Measurements from ENCODE around the gene CGNL1. TPM values are rescaled to one million over a fixed set of nuclear protein-coding genes. Genes with fewer than 3 reads are reported as not detected.

CGNL1 gene
- total and polyA plus RNA-seq, 10 of the 15 experiments (the other 5 are each of a cell fraction or from before 2014, with no cell fraction given) = under 0.01 to 0.27 (median 0.04) TPM; not detected in 3

GRCh38 chr15:57594479-57594878, 218.2 kb downstream of the CGNL1 start:
- in situ Hi-C loops (cut with MboI) (no loop called here), intact Hi-C loops (cut with micrococcal nuclease; ENCODE audit: unreplicated experiment) (no loop called here)
- H3K9ac ChIP-seq (ENCODE audit: control insufficient read depth, insufficient read depth, low read length) = no peak overlapping the region
- ATAC-seq = no peak
- H2AFZ ChIP-seq (ENCODE audit: control insufficient read depth, low read depth, low read length) = no peak overlapping the region
- no peaks in the 10 kb centered on the region for H3K79me2 ChIP-seq (ENCODE audit: control insufficient read depth, insufficient read depth, low read length)
- H3K27me3 ChIP-seq (replicated peaks in 1 of 2; ENCODE audit: control insufficient read depth in 2 of 2, insufficient read depth in 2 of 2, low read length in 1 of 2) = peaks cover 3 to 9% of the 10 kb centered on the region in 2 experiments
- RAD21 ChIA-PET (ENCODE audit: unreplicated experiment) = no interaction called here
- no peaks in the 10 kb centered on the region for H3K36me3 ChIP-seq (ENCODE audit: control insufficient read depth in 2 of 2, insufficient read depth in 2 of 2, low read length in 1 of 2)
- H3K9me3 ChIP-seq (replicated peaks; ENCODE audit: control insufficient read depth, insufficient read depth, low read length) = no peaks in the 10 kb centered on the region
- POLR2A ChIA-PET = no interaction called here
- no TSS peak for BruUV-seq (replicated peaks)
- CTCF ChIA-PET = no interaction called here
- no peak overlapping the region for H3K27ac ChIP-seq (ENCODE audit: control insufficient read depth, insufficient read depth)
- no peak overlapping the region for H3K4me3 ChIP-seq
- no peak overlapping the region for H3K4me2 ChIP-seq (ENCODE audit: control insufficient read depth, insufficient read depth)
- SMC1A ChIA-PET (ENCODE audit: uncharacterized antibody, unreplicated experiment) = no interaction called here
- H4K20me1 ChIP-seq (ENCODE audit: control insufficient read depth, insufficient read depth) = no peaks in the 10 kb centered on the region
- WGBS (ENCODE audit: insufficient coverage, insufficient replicate concordance, low lambda C conversion rate, missing lambda C conversion rate) = 74% methylated on average over 6 of the region's 6 CpGs
- no peak for FAIRE-seq
- no peaks in the 10 kb centered on the region for H3K4me1 ChIP-seq (ENCODE audit: control insufficient read depth, insufficient read depth, low read length)
- DNase-seq (ENCODE audit: low read depth, low spot score) = no peak
- no peak for TF ChIP-seq POU2F2 (IDR thresholded peaks at IDR 0.05; ENCODE audit: borderline replicate concordance, low read depth, low read length)
- TF ChIP-seq, protein P1, sequence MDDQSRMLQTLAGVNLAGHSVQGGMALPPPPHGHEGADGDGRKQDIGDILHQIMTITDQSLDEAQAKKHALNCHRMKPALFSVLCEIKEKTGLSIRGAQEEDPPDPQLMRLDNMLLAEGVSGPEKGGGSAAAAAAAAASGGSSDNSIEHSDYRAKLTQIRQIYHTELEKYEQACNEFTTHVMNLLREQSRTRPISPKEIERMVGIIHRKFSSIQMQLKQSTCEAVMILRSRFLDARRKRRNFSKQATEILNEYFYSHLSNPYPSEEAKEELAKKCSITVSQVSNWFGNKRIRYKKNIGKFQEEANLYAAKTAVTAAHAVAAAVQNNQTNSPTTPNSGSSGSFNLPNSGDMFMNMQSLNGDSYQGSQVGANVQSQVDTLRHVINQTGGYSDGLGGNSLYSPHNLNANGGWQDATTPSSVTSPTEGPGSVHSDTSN (IDR thresholded peaks at IDR 0.05; ENCODE audit: insufficient replicate concordance, low read depth, low read length) = no peak
- TF ChIP-seq WRNIP1 (IDR thresholded peaks at IDR 0.05; ENCODE audit: borderline replicate concordance, low read depth, low read length) = no peak
- TF ChIP-seq, protein P2, sequence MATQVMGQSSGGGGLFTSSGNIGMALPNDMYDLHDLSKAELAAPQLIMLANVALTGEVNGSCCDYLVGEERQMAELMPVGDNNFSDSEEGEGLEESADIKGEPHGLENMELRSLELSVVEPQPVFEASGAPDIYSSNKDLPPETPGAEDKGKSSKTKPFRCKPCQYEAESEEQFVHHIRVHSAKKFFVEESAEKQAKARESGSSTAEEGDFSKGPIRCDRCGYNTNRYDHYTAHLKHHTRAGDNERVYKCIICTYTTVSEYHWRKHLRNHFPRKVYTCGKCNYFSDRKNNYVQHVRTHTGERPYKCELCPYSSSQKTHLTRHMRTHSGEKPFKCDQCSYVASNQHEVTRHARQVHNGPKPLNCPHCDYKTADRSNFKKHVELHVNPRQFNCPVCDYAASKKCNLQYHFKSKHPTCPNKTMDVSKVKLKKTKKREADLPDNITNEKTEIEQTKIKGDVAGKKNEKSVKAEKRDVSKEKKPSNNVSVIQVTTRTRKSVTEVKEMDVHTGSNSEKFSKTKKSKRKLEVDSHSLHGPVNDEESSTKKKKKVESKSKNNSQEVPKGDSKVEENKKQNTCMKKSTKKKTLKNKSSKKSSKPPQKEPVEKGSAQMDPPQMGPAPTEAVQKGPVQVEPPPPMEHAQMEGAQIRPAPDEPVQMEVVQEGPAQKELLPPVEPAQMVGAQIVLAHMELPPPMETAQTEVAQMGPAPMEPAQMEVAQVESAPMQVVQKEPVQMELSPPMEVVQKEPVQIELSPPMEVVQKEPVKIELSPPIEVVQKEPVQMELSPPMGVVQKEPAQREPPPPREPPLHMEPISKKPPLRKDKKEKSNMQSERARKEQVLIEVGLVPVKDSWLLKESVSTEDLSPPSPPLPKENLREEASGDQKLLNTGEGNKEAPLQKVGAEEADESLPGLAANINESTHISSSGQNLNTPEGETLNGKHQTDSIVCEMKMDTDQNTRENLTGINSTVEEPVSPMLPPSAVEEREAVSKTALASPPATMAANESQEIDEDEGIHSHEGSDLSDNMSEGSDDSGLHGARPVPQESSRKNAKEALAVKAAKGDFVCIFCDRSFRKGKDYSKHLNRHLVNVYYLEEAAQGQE (IDR thresholded peaks at IDR 0.05; ENCODE audit: low read depth, low read length) = no peak
- TF ChIP-seq ZBTB33 (IDR thresholded peaks at IDR 0.05) = no peak
- no peak for TF ChIP-seq MXI1 (IDR thresholded peaks at IDR 0.05; ENCODE audit: low read depth, low read length)
- no peak for TF ChIP-seq E4F1 (IDR thresholded peaks at IDR 0.05; ENCODE audit: borderline replicate concordance, partially characterized antibody)
- no peak for TF ChIP-seq ZSCAN29 (IDR thresholded peaks at IDR 0.05)
- no peak for TF ChIP-seq ZNF592 (IDR thresholded peaks at IDR 0.05)
- no peak for TF ChIP-seq ZNF207 (IDR thresholded peaks at IDR 0.05; ENCODE audit: borderline replicate concordance)
- TF ChIP-seq ZBED1 (IDR thresholded peaks at IDR 0.05; ENCODE audit: borderline replicate concordance) = no peak

All from GM12878 (cell line).